ENCODE results near the gene SLC22A5.

Gene SLC22A5

GRCh38 chr5:132369474-132370180, at the start of gene SLC22A5:
TSS of gene SLC22A5 (plus strand) at chr5:132369710. CDS start at chr5:132369973, 263 bp downstream.
- peak; percentile 37 for DNase-seq

GRCh38 chr5:132319975-132320374, 49.5 kb upstream of the SLC22A5 start:
- no peak for DNase-seq

GRCh38 chr5:132321109-132321721, 48.3 kb upstream of the SLC22A5 start:
- no peak for DNase-seq

GRCh38 chr5:132322266-132322665, 47.2 kb upstream of the SLC22A5 start:
- DNase-seq: no peak

- no peak for DNase-seq
Observed at GRCh38 chr5:132323202-132323601, 46.3 kb upstream of the SLC22A5 start.

DNA sequence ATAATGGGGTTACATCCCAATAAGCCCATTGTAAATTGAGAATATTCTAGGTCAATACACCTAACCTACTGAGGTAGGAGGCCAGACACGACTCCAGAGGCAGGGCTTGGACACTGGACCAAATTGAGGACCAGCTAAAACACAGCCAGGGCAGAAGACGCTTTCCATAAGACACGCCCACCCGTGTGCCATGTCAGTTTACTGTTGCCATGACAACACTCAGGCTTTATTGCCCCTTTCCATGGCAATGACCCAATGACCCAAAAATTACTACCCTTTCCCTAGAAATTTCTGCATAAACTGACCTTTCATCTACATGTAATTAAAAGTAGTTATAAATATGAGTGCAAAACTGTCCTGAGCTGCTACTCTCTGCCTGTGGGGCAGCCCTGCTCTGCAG, 43.8 kb upstream of the SLC22A5 start:
- no peak for DNase-seq

DNA sequence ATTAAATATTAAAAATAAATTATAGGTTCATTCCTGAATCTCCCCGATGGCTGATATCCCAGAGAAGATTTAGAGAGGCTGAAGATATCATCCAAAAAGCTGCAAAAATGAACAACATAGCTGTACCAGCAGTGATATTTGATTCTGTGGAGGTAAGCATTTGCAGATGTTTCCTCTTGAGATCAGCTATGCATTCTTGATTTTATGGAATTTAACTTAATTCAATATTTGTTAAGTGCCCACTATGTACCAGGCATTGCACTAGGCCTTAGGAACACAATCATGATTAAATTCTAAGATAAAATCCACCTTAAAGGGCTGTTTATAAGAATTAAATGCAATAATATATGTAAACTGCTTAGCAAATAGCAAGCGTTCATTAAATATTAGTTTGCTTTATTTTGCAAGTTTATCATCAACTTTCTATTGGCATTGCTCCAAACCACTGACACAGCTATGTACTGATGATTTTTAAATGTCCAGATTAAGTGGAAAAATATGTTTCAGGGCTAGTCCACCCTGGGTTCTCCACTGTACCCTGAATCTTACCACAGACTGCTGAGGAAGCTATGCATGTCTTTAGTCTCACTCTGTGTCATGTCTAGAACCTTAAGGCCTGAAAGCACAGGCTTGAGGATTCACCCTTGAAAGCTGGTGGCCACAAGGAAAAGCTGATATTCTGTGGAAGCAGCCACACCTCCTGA, 42.1 kb upstream of the SLC22A5 start:
- no peak for DNase-seq

- no peak for DNase-seq
Observed at GRCh38 chr5:132334812-132335211, 34.7 kb upstream of the SLC22A5 start.

GRCh38 chr5:132335402-132335801, 34.1 kb upstream of the SLC22A5 start:
- no peak for DNase-seq

DNA sequence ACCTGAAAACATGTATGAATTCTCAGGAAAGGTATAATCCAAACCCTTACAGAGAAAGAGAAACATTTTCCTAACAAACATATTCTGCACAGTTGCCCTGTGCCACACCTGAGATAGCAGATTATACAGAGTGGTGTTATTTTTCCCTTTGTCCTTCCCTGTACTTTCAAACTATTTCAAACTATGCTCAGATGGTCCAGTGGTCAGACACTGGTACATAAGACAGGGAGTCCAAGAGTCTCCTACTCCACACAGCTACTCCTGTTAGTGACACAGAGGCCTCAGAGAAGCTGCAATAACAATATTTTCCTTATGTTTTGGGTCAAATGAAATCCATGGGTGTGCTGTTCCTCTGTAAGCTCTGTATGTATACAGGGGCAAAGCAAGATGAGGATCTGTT, 30.0 kb upstream of the SLC22A5 start:
- DNase-seq: no peak

GRCh38 chr5:132342291-132343180, 27.0 kb upstream of the SLC22A5 start:
- no peak for DNase-seq

DNA sequence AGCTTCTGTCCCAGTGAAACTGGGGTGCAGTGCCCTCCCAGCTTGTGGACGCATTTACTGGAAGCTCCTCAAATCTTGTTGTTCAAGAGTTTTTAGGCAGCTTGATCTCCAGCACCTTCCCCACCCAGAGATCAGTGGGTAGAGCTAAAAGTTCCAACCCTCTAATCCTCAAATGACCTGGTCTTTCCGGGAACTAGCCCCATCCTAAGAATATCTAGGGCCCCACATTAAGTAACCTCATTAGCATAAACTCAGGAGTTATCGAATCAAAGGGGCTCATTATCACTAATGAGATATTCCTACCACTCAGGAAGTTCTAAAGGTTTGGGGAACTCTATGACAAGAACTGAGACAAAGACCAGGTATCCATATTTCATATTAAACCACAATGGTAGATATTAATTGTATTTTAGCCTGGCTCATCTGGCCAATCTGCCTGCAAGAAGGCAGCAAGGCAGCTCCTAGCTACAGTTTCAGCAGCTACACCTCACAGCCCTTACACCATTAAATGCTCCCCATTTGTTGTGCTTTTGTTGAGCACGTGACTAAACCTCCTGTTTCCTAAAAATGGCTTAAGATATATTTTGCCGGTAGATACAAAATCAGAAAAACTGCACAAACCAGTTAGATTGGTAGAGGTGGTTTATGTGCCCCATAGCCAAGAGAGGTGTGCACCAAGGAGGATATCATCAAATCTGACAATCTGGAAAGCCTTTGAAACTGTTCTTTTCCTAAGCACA, 24.6 kb upstream of the SLC22A5 start:
- DNase-seq: no peak

- DNase-seq: no peak
Observed at GRCh38 chr5:132353486-132353995, 16.0 kb upstream of the SLC22A5 start.

DNA sequence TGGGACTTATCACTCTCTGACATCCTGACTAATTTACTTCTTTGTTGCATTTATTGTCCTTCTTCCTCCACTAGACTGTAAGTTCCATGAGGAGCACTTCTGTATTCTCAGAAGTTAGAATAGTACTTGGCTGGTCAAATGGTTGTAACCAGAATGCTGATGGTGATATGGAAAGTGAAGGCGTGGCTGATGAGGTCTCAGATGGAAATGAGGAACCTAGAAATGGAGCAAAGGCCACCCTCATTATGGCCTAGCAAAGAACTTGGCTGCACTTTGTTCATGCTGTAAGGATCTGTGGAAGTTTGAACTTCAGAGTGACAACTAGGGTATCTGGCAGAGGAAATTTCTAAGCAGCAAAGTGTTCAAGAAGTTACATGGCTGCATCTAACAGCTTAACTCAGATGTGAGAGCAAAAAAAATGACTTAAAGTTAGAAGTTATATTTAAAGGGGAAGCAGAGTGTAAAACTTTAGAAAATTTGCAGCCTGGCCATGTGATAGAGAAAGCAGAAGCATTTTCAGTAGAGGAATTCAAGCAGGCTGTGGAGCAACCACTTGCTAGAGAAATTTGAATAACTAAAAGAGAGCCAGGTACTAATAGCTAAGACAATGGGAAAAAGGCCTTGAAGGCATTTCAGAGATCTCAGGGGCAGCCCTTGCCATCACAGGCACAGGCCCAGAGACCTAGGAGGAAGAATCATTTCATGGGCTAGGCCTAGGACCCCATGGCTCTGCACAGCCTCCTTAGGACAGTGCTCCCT, 14.9 kb upstream of the SLC22A5 start:
- DNase-seq: no peak

GRCh38 chr5:132355140-132355765, 14.3 kb upstream of the SLC22A5 start:
- DNase-seq: no peak

- DNase-seq: no peak
Observed at GRCh38 chr5:132358775-132359174, 10.7 kb upstream of the SLC22A5 start.

GRCh38 chr5:132362086-132362485, 7.4 kb upstream of the SLC22A5 start:
- no peak for DNase-seq

GRCh38 chr5:132363431-132364112, 5.9 kb upstream of the SLC22A5 start:
- DNase-seq: no peak

GRCh38 chr5:132364319-132364718, 5.2 kb upstream of the SLC22A5 start:
- DNase-seq: no peak

- no peak for DNase-seq
Observed at GRCh38 chr5:132365213-132365612, 4.3 kb upstream of the SLC22A5 start.
